HFF-Myc (cell line): ENCODE measurements around the gene LRFN2.

ENCODE experiments used
- DNase-seq: peaks from one replicate; pipeline ENCODE4 v3.0.0-alpha.2; 2011; ENCODE audit warnings: low read depth; ENCODE audit errors: extremely low read depth
- H3K4me3 ChIP-seq: replicated peaks from 2 replicates; pipeline ENCODE4 v1.5.1; 2011; ENCODE audit warnings: low read depth, mild to moderate bottlenecking, control low read depth, low read length
- CTCF ChIP-seq: IDR thresholded peaks from 2 replicates; pipeline ENCODE4 v1.5.1; 2012; ENCODE audit warnings: mild to moderate bottlenecking, low read depth, low read length, control low read depth; ENCODE audit errors: missing control alignments

Gene LRFN2

DNA sequence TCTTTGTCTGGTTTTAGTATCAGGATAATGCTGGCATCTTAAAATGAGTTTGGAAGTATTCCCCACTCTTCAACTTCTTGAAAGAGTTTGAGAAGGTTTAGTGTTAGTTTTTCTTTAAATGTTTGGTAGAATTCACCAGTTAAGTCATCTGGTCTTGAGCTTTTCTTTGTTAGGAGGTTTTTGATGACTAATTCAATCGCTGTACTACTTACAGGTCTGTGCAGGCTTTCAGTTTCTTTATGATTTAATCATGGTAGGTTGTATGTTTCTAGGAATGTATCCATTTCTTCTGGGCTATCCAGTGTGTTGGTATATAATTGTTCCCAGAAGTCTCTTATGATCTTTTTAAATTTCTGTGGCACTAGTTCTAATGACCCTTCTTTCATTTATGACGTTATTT is 215.5 kb downstream of the LRFN2 start:
- no peak for TF ChIP-seq CTCF
- H3K4me3 ChIP-seq, result no peak overlapping the region
- no peak for DNase-seq

DNA sequence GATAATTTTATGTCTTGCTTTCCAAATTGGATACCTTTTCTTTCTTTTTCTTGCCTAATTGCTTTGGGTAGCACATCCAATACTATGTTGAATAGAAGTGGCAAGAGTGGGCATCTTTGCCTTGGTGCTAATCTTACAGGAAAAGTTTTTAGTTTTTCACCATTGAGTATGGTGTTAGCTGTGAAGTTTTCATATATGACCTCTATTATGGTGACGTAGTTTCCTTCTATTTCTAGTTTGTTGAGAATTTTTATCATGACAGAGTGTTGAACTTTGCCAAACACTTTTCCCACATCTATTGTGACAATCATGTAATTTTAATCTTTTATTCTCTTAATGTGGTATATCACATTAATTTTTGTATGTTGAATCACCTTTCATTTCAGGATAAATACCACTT is 216.1 kb downstream of the LRFN2 start:
- no peak for TF ChIP-seq CTCF
- no peak overlapping the region for H3K4me3 ChIP-seq
- no peak for DNase-seq

DNA sequence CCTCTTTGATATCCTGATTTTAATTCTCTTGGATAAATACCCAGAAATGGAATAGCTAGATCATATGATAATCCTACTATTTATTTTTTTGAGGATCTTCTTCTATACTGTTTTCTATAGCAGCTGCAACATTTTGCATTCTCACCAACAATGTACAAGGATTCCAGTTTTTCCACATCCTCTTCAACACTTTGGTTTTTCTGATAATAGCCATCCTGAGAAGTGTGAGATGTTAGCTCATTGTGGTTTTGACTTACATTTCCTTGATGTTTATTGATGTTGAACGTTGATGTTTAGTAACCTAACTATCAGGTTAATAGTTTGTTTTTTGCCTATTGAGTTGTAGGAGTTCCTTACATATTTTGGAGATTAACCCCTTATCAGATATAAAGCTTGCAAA is 217.3 kb downstream of the LRFN2 start:
- no peak overlapping the region for H3K4me3 ChIP-seq
- TF ChIP-seq CTCF, result no peak

DNA sequence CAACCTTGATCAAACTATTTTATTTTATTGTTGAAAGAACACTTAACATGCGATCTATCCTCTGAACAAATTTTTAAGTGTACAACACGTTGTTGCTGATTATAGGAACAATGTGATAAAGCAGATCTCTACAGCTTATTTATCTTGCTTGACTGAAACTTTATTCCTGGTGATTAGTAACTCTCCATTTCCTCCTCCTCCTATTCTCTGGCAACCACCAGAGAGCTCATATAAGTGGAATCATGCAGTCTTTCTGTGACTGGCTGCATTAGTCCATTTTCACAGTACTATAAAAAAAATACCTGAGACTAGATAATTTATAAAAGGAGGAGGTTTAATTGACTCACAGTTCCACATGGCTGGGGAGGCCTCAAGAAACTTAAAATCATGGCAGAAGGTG is 218.1 kb downstream of the LRFN2 start:
- DNase-seq, result no peak
- TF ChIP-seq CTCF, result no peak
- H3K4me3 ChIP-seq, result no peak overlapping the region

More for the DNA sequence above, 217.3 kb downstream of the LRFN2 start:
- no peak for DNase-seq

- TF ChIP-seq CTCF, result no peak
- no peak overlapping the region for H3K4me3 ChIP-seq
- no peak for DNase-seq
Measured at GRCh38 chr6:40362859-40363258, 224.3 kb downstream of the LRFN2 start.

DNA sequence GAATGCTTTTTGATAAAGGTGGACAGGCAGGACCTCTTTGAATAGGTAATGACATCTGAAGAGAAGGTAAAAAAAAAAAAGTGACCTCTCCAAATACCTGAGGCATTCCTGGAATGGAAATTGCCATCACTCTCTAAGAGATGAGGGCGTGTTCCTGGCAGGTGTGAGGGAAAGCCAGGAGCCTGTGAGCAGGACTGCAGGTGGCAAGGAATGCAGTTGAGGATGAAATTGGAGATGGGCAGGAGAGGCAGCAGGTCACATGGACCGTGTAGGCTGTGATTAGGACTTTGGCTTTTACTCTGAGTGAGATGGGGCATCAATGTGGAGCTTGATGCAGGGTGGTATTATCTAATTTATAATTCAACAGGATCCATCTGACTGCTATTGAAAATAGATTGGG is 227.4 kb downstream of the LRFN2 start:
- no peak for DNase-seq
- TF ChIP-seq CTCF, result no peak
- no peak overlapping the region for H3K4me3 ChIP-seq
